ENCODE measurements around the gene TTC39C.

DNA sequence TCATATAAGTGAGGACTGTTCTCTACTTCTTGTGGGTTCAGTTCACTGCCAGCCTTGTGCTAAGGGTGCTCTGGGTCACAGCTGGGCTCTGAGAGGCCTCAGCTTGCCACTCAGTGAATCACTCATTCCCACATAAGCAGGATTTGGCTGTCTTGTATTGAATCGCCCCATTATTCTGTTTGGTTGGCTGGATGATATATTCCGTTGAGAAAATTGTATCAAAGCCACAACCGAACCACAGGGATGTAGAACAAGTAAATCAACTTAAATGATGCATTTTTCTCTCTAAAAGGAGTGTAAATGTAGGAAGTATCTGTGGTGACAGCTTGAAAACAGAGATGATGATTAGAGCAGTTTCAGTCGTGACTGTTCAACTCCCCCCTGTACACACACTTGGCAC, 39.6 kb downstream of the TTC39C start:
- TF ChIP-seq, protein P1, sequence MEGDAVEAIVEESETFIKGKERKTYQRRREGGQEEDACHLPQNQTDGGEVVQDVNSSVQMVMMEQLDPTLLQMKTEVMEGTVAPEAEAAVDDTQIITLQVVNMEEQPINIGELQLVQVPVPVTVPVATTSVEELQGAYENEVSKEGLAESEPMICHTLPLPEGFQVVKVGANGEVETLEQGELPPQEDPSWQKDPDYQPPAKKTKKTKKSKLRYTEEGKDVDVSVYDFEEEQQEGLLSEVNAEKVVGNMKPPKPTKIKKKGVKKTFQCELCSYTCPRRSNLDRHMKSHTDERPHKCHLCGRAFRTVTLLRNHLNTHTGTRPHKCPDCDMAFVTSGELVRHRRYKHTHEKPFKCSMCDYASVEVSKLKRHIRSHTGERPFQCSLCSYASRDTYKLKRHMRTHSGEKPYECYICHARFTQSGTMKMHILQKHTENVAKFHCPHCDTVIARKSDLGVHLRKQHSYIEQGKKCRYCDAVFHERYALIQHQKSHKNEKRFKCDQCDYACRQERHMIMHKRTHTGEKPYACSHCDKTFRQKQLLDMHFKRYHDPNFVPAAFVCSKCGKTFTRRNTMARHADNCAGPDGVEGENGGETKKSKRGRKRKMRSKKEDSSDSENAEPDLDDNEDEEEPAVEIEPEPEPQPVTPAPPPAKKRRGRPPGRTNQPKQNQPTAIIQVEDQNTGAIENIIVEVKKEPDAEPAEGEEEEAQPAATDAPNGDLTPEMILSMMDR (IDR thresholded peaks at IDR 0.05): no peak
- TF ChIP-seq POLR2AphosphoS5 (IDR thresholded peaks at IDR 0.05; ENCODE audit: low read depth, low read length): no peak

Data from Panc1 (cell line).